PFSK-1 (cell line): ENCODE results near the gene STARD13.

Experiments
- POLR2AphosphoS5 ChIP-seq: IDR thresholded peaks from 2 replicates; pipeline ENCODE4 v1.6.1; 2012; ENCODE audit warnings: low read depth, mild to moderate bottlenecking, control low read depth, low read length, moderate library complexity
- SIN3A ChIP-seq: IDR thresholded peaks from 2 replicates; pipeline ENCODE4 v1.6.1; 2012; ENCODE audit warnings: mild to moderate bottlenecking, low read length, moderate library complexity, borderline replicate concordance; ENCODE audit not compliant: insufficient read depth
- TAF1 ChIP-seq: IDR thresholded peaks from 2 replicates; pipeline ENCODE4 v1.6.1; 2012; ENCODE audit warnings: low read length, control low read depth, borderline replicate concordance; ENCODE audit not compliant: insufficient read depth
- TF ChIP-seq, protein P1 (sequence below), 2 experiments: IDR thresholded peaks; 2 replicates each; pipeline versions ENCODE4 v1.6.1 to v1.8.0; 2011 to 2012; ENCODE audit warnings: low read depth in 2 of 2, low read length in 2 of 2, control low read depth in 1 of 2, inconsistent platforms in 1 of 2, mild to moderate bottlenecking in 1 of 2, moderate library complexity in 1 of 2; ENCODE audit not compliant: insufficient read depth in 1 of 2

DNA sequence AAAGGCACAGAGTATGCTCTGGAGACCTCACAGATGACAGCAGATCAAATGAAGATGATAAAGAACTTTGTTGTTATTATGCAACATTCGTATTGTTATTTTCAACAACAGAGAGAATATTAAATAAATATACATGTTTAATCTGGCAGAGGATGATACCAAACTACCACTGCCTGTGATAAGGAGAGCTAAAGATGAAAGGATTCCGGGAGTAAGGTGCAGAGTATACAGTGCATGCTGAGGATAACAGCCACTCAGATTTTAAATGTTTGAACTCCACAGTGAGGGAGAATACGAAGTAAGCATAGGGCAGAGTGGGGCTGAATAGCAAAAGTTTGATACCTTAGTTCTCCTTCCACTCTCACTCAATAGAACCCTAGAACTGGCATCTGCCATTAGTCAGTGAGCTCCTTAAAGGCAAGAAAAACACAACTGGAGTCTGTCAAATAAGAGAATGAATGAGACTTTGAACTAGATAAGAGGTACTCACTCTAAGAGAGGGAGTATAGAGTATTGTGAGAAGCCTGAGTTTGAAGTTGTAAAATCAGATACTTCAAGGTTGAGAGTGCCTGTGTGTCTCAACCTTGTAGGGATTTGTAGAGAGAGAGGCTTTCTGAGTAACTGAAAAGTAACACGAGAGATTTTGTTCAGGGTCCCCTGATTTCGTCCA is 78.5 kb downstream of the STARD13 start:
- TF ChIP-seq POLR2AphosphoS5: no peak
- TF ChIP-seq, protein P1, sequence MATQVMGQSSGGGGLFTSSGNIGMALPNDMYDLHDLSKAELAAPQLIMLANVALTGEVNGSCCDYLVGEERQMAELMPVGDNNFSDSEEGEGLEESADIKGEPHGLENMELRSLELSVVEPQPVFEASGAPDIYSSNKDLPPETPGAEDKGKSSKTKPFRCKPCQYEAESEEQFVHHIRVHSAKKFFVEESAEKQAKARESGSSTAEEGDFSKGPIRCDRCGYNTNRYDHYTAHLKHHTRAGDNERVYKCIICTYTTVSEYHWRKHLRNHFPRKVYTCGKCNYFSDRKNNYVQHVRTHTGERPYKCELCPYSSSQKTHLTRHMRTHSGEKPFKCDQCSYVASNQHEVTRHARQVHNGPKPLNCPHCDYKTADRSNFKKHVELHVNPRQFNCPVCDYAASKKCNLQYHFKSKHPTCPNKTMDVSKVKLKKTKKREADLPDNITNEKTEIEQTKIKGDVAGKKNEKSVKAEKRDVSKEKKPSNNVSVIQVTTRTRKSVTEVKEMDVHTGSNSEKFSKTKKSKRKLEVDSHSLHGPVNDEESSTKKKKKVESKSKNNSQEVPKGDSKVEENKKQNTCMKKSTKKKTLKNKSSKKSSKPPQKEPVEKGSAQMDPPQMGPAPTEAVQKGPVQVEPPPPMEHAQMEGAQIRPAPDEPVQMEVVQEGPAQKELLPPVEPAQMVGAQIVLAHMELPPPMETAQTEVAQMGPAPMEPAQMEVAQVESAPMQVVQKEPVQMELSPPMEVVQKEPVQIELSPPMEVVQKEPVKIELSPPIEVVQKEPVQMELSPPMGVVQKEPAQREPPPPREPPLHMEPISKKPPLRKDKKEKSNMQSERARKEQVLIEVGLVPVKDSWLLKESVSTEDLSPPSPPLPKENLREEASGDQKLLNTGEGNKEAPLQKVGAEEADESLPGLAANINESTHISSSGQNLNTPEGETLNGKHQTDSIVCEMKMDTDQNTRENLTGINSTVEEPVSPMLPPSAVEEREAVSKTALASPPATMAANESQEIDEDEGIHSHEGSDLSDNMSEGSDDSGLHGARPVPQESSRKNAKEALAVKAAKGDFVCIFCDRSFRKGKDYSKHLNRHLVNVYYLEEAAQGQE (IDR thresholded peaks at IDR 0.05; ENCODE audit: insufficient read depth in 1 of 2, low read depth in 2 of 2, low read length in 2 of 2): no peak
- no peak for TF ChIP-seq SIN3A
- no peak for TF ChIP-seq TAF1
